ENCODE data around the gene CCDC197. TPM values are rescaled to one million over a fixed set of nuclear protein-coding genes. Genes with fewer than 3 reads are reported as not detected.
A peak's percentile ranks its signal among the peaks of the same experiment; 100 is the strongest.

The CCDC197 gene
- total and polyA plus RNA-seq, 2 of the 4 experiments (the other 2 are of a cell fraction), result not detected

DNA sequence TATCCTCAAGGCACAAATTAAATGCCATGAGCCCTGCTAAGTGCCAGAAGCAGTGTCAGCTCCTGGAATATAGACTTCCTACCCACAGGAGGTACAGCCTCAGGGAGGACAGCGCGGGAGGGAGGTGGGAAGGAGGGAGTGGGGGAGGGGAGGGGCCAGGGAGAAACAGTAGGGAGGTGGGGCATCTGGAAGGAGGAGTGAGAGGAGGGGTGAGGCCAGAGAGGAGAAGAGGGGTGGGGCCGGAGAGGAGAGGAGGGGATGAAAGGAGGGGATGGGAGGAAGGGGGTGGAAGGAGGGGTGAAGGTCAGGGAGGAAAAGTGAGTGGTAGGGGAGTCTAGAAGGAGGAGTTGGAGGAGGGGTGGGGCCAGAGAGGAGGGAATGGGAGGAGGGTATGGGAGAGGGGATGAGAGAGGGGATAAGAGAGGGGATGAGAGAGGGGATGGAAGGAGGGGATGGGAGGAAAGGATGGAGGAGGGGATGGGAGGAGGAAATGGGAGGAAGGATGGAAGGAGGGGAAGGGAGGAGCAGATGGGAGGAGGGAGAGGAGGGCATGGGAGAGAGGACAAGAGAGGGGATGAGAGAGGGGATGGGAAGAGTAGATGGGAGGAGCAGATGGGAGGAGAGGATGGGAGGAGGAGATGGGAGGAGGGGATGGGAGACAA lies 9.2 kb upstream of the CCDC197 start:
- 56% methylated on average over 1 of the region's 3 CpGs; no CpG with 5 or more reads in 1 of the 2 experiments for WGBS, 2 experiments (ENCODE audit: extremely low coverage in 2 of 2, insufficient read length in 1 of 2)

More for the DNA sequence above, 9.2 kb upstream of the CCDC197 start:
- no peak overlapping the region for H3K4me2 ChIP-seq (ENCODE audit: low read depth, low read length)
- H3K4me3 ChIP-seq (ENCODE audit: insufficient read depth, low read depth, low read length), result no peak overlapping the region
- H2BK120ac ChIP-seq (ENCODE audit: low read depth, low read length), result no peak overlapping the region
- H4K91ac ChIP-seq (ENCODE audit: insufficient read depth, low read depth, low read length), result no peak overlapping the region
- H2AK9ac ChIP-seq (replicated peaks; ENCODE audit: low read depth, low read length, poor library complexity), result no peak overlapping the region
- no peaks in the 10 kb centered on the region for H3K79me1 ChIP-seq (ENCODE audit: low read depth in 1 of 2, low read length in 2 of 2)
- H3K18ac ChIP-seq (ENCODE audit: low read depth, low read length), result no peak overlapping the region
- H3K9me3 ChIP-seq (ENCODE audit: control insufficient read depth, insufficient read depth, low read length), result no peaks in the 10 kb centered on the region
- H3K9ac ChIP-seq (ENCODE audit: low read depth, low read length), result no peak overlapping the region
- no peak overlapping the region for H2AFZ ChIP-seq (replicated peaks; ENCODE audit: low read length, poor library complexity)
- peaks cover 20% of the 10 kb centered on the region for H3K9me1 ChIP-seq (ENCODE audit: insufficient read depth, low read length)
- in situ Hi-C loops (cut with MboI; ENCODE audit: low sequenced_read_pairs), result no loop called here
- ChIA-PET POLR2A (ENCODE audit: unreplicated experiment) (no interaction called here), CTCF (no interaction called here)
- no peak overlapping the region for H2BK20ac ChIP-seq (ENCODE audit: low read depth, low read length)
- H3K4ac ChIP-seq (ENCODE audit: low read depth, low read length), result no peak overlapping the region
- no peak overlapping the region for H4K5ac ChIP-seq (ENCODE audit: low read depth, low read length)
- H3K23ac ChIP-seq (ENCODE audit: low read depth, low read length), result no peak overlapping the region
- no peaks in the 10 kb centered on the region for H4K20me1 ChIP-seq (ENCODE audit: insufficient read depth, low read length)
- no TSS peak for BruUV-seq (replicated peaks)
- no peak for DNase-seq
- no peak for TF ChIP-seq FOS (IDR thresholded peaks at IDR 0.05; ENCODE audit: low read depth, low read length)
- TF ChIP-seq MAZ (IDR thresholded peaks at IDR 0.05; ENCODE audit: borderline replicate concordance, low read depth, low read length), result no peak
- TF ChIP-seq, protein P1, sequence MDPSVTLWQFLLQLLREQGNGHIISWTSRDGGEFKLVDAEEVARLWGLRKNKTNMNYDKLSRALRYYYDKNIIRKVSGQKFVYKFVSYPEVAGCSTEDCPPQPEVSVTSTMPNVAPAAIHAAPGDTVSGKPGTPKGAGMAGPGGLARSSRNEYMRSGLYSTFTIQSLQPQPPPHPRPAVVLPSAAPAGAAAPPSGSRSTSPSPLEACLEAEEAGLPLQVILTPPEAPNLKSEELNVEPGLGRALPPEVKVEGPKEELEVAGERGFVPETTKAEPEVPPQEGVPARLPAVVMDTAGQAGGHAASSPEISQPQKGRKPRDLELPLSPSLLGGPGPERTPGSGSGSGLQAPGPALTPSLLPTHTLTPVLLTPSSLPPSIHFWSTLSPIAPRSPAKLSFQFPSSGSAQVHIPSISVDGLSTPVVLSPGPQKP (IDR thresholded peaks at IDR 0.05; ENCODE audit: borderline replicate concordance, low read depth, low read length), result no peak
- TF ChIP-seq BHLHE40 (IDR thresholded peaks at IDR 0.05; ENCODE audit: low read depth, low read length), result no peak
- no peak for TF ChIP-seq CHD1 (IDR thresholded peaks at IDR 0.05; ENCODE audit: low read depth, low read length)
- no peak for TF ChIP-seq SMC3 (IDR thresholded peaks at IDR 0.05; ENCODE audit: low read depth, low read length)
- TF ChIP-seq RAD21 (IDR thresholded peaks at IDR 0.05; ENCODE audit: low read length), result no peak
- TF ChIP-seq, protein P2, sequence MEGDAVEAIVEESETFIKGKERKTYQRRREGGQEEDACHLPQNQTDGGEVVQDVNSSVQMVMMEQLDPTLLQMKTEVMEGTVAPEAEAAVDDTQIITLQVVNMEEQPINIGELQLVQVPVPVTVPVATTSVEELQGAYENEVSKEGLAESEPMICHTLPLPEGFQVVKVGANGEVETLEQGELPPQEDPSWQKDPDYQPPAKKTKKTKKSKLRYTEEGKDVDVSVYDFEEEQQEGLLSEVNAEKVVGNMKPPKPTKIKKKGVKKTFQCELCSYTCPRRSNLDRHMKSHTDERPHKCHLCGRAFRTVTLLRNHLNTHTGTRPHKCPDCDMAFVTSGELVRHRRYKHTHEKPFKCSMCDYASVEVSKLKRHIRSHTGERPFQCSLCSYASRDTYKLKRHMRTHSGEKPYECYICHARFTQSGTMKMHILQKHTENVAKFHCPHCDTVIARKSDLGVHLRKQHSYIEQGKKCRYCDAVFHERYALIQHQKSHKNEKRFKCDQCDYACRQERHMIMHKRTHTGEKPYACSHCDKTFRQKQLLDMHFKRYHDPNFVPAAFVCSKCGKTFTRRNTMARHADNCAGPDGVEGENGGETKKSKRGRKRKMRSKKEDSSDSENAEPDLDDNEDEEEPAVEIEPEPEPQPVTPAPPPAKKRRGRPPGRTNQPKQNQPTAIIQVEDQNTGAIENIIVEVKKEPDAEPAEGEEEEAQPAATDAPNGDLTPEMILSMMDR (conservative IDR thresholded peaks at IDR 0.05; ENCODE audit: low read depth, low read length), result no peak
- no peak for TF ChIP-seq MXI1 (IDR thresholded peaks at IDR 0.05; ENCODE audit: borderline replicate concordance, low read depth, low read length)
- intact Hi-C loops (cut with micrococcal nuclease), result no loop called here
- H3K27ac ChIP-seq (ENCODE audit: insufficient read depth, low read length), result no peak overlapping the region
- H4K8ac ChIP-seq (ENCODE audit: low read depth in 2 of 2, low read length in 2 of 2), result no peak overlapping the region
- H3K36me3 ChIP-seq (ENCODE audit: control insufficient read depth, insufficient read depth, low read length), result no peaks in the 10 kb centered on the region
- no peak overlapping the region for H3K14ac ChIP-seq (replicated peaks; ENCODE audit: low read depth, low read length)
- dilution Hi-C loops (cut with HindIII; ENCODE audit: low sequenced_read_pairs, unreplicated experiment), result no loop called here
- H2BK5ac ChIP-seq (ENCODE audit: low read depth, low read length, poor library complexity, severe bottlenecking), result no peak overlapping the region
- H2AK5ac ChIP-seq (ENCODE audit: low read depth, low read length), result peak overlapping the region; percentile 43; the same call in 1 of the 2 replicates
- H3K4me1 ChIP-seq (ENCODE audit: control insufficient read depth, insufficient read depth, low read length), result peaks cover 20% of the 10 kb centered on the region
- H3K27me3 ChIP-seq (ENCODE audit: control insufficient read depth, insufficient read depth, low read length), result peaks cover 5% of the 10 kb centered on the region; the same call in 1 of the 2 replicates
- no peak overlapping the region for H2BK15ac ChIP-seq (ENCODE audit: low read depth, low read length)
- H3K56ac ChIP-seq (ENCODE audit: extremely low read depth, insufficient read depth, low read length), result no peak overlapping the region
- ATAC-seq (ENCODE audit: low read depth), result no peak

All from IMR-90 (cell line).